HepG2 (cell line): ENCODE measurements around the gene MKRN2OS. TPM values are rescaled to one million over a fixed set of nuclear protein-coding genes. Genes with fewer than 3 reads are reported as not detected.

Experiments
- ATAC-seq: fragments of 200-7000 bp; cut with Tn5 transposase; 3 replicates; pipeline ENCODE4 v1.9.1; 2020; ENCODE audit warnings: mild to moderate bottlenecking, moderate library complexity
- BruUV-seq: library from RNA; stranded (reverse); fragments of 400-500 nt; replicated peaks from 2 replicates; lab custom pipeline; 2021; lab: Mats Ljungman, UMichigan
- CTCF ChIA-PET: fragments of 300-600 bp; formaldehyde crosslinking; extraction: SDS; loops from one replicate; lab custom pipeline; 2021; ENCODE audit warnings: low total read pairs, inconsistent platforms, low intra/inter-chr PET ratio; lab: Yijun Ruan, JAX
- POLR2A ChIA-PET: fragments of 350-600 bp; sonication (Branson Sonifier 250); formaldehyde crosslinking; loops from one replicate; lab custom pipeline; 2020; ENCODE audit warnings: antibody characterized with exemption, inconsistent platforms; lab: Yijun Ruan, JAX
- DNase-seq: peaks from one replicate; pipeline ENCODE4 v3.0.0-alpha.2; 2015; ENCODE audit warnings: low spot score
- FAIRE-seq: peaks from 3 replicates; lab custom pipeline; 2011; peaks lifted over from hg19 to GRCh38; lab: Jason Lieb, UNC
- H2AFZ ChIP-seq: one replicate; pipeline ENCODE4 v1.6.1; 2011; ENCODE audit warnings: low read length, inconsistent platforms
- H3K27ac ChIP-seq: fragments of 300-600 bp; 3 replicates; pipeline ENCODE4 v1.8.0; 2011; ENCODE audit warnings: mixed run types, mild to moderate bottlenecking, mixed read lengths, low read length, inconsistent platforms; ENCODE audit not compliant: insufficient read depth; ENCODE audit errors: extremely low read length
- H3K27me3 ChIP-seq, 2 experiments: fragments of 200-600 bp in 1 of 2; 2 replicates in 1 of 2; 3 replicates in 1 of 2; pipeline versions ENCODE4 v1.6.0 to v1.8.0; 2011; ENCODE audit warnings: low read length in 2 of 2, mild to moderate bottlenecking in 2 of 2, moderate library complexity in 2 of 2, inconsistent platforms in 1 of 2; ENCODE audit not compliant: insufficient read depth in 2 of 2, control insufficient read depth in 1 of 2
- H3K36me3 ChIP-seq, 2 experiments: fragments of 200-600 bp in 1 of 2; replicated peaks in 1 of 2; 2 replicates in 1 of 2; 3 replicates in 1 of 2; pipeline versions ENCODE4 v1.5.1 to v1.8.0; 2011; ENCODE audit warnings: low read length in 2 of 2, inconsistent platforms in 1 of 2; ENCODE audit not compliant: insufficient read depth in 2 of 2, control insufficient read depth in 1 of 2
- H3K4me1 ChIP-seq: 2 replicates; pipeline ENCODE4 v1.5.1; 2012; ENCODE audit warnings: low read length, inconsistent platforms; ENCODE audit not compliant: insufficient read depth
- H3K4me2 ChIP-seq: 2 replicates; pipeline ENCODE4 v1.6.0; 2011; ENCODE audit warnings: low read depth, low read length, inconsistent platforms
- H3K4me3 ChIP-seq, 3 experiments: fragments of 200-600 bp in 1 of 3; sonication (generic), shearing (Covaris generic) in 1 of 3; replicated peaks in 1 of 3; 2 replicates each; pipeline ENCODE4 v1.5.1; 2011 to 2016; ENCODE audit warnings: low read length in 3 of 3, inconsistent platforms in 2 of 3, low read depth in 2 of 3, mild to moderate bottlenecking in 2 of 3, control low read depth in 1 of 3, mixed read lengths in 1 of 3; ENCODE audit not compliant: insufficient read depth in 1 of 3
- H3K79me2 ChIP-seq: one replicate; pipeline ENCODE4 v1.6.1; 2011; ENCODE audit warnings: low read length, inconsistent platforms; ENCODE audit not compliant: insufficient read depth
- H3K9ac ChIP-seq: 2 replicates; pipeline ENCODE4 v1.6.0; 2011; ENCODE audit warnings: mild to moderate bottlenecking, low read depth, low read length, inconsistent platforms; ENCODE audit not compliant: insufficient read depth
- H3K9me3 ChIP-seq: 2 replicates; pipeline ENCODE4 v1.5.1; 2012; ENCODE audit warnings: mild to moderate bottlenecking, low read length
- H4K20me1 ChIP-seq: 2 replicates; pipeline ENCODE4 v1.6.0; 2011; ENCODE audit warnings: inconsistent platforms, mild to moderate bottlenecking, low read length, moderate library complexity; ENCODE audit not compliant: insufficient read depth
- CBFB ChIP-seq: sonication (generic); formaldehyde crosslinking; IDR thresholded peaks from 2 replicates; pipeline ENCODE4 v1.4.0; 2020; ENCODE audit warnings: missing genetic modification reagents
- CEBPG ChIP-seq: IDR thresholded peaks from 2 replicates; pipeline ENCODE4 v1.6.1; 2016
- GMEB2 ChIP-seq: IDR thresholded peaks from 2 replicates; pipeline ENCODE4 v1.6.1; 2016; ENCODE audit warnings: missing biosample characterization, missing genetic modification reagents, low read depth
- GZF1 ChIP-seq: sonication (generic); formaldehyde crosslinking; IDR thresholded peaks from 2 replicates; pipeline ENCODE4 v1.5.1; 2020; ENCODE audit warnings: mild to moderate bottlenecking, missing genetic modification reagents
- ZNF264 ChIP-seq: sonication (generic); formaldehyde crosslinking; IDR thresholded peaks from 2 replicates; pipeline ENCODE4 v1.4.0; 2020; ENCODE audit warnings: missing genetic modification reagents
- ZNF292 ChIP-seq: sonication (generic); formaldehyde crosslinking; IDR thresholded peaks from 2 replicates; pipeline ENCODE4 v1.8.1; 2022; ENCODE audit warnings: mild to moderate bottlenecking, low read depth, missing genetic modification reagents, borderline replicate concordance
- ZNF501 ChIP-seq: sonication (generic); formaldehyde crosslinking; IDR thresholded peaks from 2 replicates; pipeline ENCODE4 v1.5.1; 2020; ENCODE audit warnings: mild to moderate bottlenecking, moderate library complexity, missing genetic modification reagents
- ZNF589 ChIP-seq: sonication (generic); formaldehyde crosslinking; conservative IDR thresholded peaks from 2 replicates; pipeline ENCODE4 v1.8.0; 2022; ENCODE audit warnings: mild to moderate bottlenecking, moderate library complexity, missing genetic modification reagents
- WGBS: methylation state at CpG from one replicate; pipeline ENCODE4 v1.1.6; 2017; ENCODE audit warnings: low lambda C conversion rate; 5-methylcytosine and 5-hydroxymethylcytosine counted together
- in situ Hi-C: cut with HindIII; loops from 2 replicates; pipeline ENCODE4 v1.10.0; 2017; ENCODE audit warnings: low pct_unique_long_range_greater_than_20kb; ENCODE audit not compliant: extremely low pct_ligation_motif_present
- intact Hi-C: fragments of 100-400 bp; cut with micrococcal nuclease; formaldehyde crosslinking; loops from one replicate; pipeline ENCODE4 v1.10.0; 2022; ENCODE audit not compliant: unreplicated experiment
- polyA plus RNA-seq, 8 experiments: library from polyadenylated mRNA; depleted of rRNA in 3 of 8; stranded (reverse) in 7 of 8; unstranded in 1 of 8; fragments of >200 nt; fragmentation: Illumina TruSeq in 4 of 8; extraction: Trizol in 4 of 8; gene quantifications; 2 replicates each; pipeline versions ENCODE4 v1.2.1 to v1.2.3, GENCODE V29; 2011 to 2016; ENCODE audit warnings: low read depth in 4 of 8, missing spikeins in 1 of 8, mixed read lengths in 1 of 8; ENCODE audit not compliant: insufficient read depth in 1 of 8
- total RNA-seq, 5 experiments: library from RNA; depleted of rRNA; stranded (reverse); fragments of >200 nt; fragmentation: Illumina TruSeq; extraction: Trizol; gene quantifications; 2 replicates each; pipeline ENCODE4 v1.2.3, GENCODE V29; 2016; ENCODE audit warnings: low read depth in 1 of 5
- TF ChIP-seq, protein P1 (sequence below): sonication (generic); formaldehyde crosslinking; IDR thresholded peaks from 2 replicates; pipeline ENCODE4 v1.9.0; 2021; ENCODE audit warnings: missing genetic modification reagents, borderline replicate concordance
- TF ChIP-seq, protein P2 (sequence below): fragments of 450-650 bp; IDR thresholded peaks from 2 replicates; pipeline ENCODE4 v1.6.1; 2017; ENCODE audit warnings: mild to moderate bottlenecking
- TF ChIP-seq, protein P3 (sequence below): IDR thresholded peaks from 2 replicates; pipeline ENCODE4 v1.6.1; 2016; ENCODE audit warnings: low read depth, control low read depth
- TF ChIP-seq, protein P4 (sequence below): sonication (generic); formaldehyde crosslinking; IDR thresholded peaks from 2 replicates; pipeline ENCODE4 v1.8.0; 2022; ENCODE audit warnings: missing genetic modification reagents, mild to moderate bottlenecking, inconsistent platforms, borderline replicate concordance
- TF ChIP-seq, protein P5 (sequence below): sonication (generic); formaldehyde crosslinking; IDR thresholded peaks from 2 replicates; pipeline ENCODE4 v1.4.0; 2020; ENCODE audit warnings: missing genetic modification reagents

The MKRN2OS gene
- total and polyA plus RNA-seq, 2 of the 13 experiments (the other 11 are each of a cell fraction or from before 2014, with no cell fraction given), result not detected

DNA sequence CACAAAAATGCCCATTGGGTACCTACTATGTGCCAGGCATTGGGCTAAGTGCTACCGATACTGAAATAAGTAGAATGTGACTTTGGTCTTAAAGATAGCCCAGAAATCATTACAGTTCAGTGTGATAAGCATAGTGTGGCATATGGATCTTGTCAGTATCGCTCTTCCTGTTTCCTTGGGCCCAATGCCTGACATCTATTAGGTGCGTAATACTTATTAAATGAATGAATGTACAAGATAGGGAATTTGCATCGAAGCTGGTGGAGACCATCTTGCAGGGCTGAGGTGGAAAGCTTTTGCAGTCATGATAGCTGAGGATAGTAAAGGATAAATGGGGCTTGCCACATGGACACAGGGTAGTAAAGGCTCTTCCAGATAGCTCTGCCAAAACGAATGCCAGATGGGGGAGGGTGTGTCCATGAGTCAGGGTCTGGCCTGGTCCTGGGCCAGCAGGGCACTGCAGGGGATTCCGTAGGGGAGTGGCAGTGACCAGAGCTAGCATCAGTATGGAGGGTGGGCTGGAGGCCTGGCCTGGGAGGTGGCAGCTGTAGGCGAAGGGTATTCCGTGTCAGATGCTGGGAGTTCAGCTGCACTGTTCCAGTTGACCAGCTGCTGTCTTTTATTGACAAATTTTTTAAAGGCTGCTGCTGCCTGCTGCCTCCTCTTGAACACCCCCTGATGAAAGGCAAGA, 37.6 kb downstream of the MKRN2OS start:
- FAIRE-seq (no peak), ATAC-seq (no peak), DNase-seq (no peak)
- H4K20me1 ChIP-seq, result no peaks in the 10 kb centered on the region
- H3K9me3 ChIP-seq, result no peaks in the 10 kb centered on the region
- CTCF ChIA-PET, result no interaction called here
- POLR2A ChIA-PET, result interaction anchor here (1.3 kb wide), 1 partner anchor 23 kb away, joined by 3 read pairs; the partner anchor contains the start of gene TSEN2
- H2AFZ ChIP-seq, result no peak overlapping the region
- H3K79me2 ChIP-seq, result no peaks in the 10 kb centered on the region
- peaks cover 18 to 39% of the 10 kb centered on the region in 2 experiments; a peak in 4 of 5 replicates for H3K36me3 ChIP-seq
- no peaks in the 10 kb centered on the region for H3K27me3 ChIP-seq
- no peaks in the 10 kb centered on the region for H3K4me1 ChIP-seq
- intact Hi-C loops, result no loop called here
- in situ Hi-C loops, result no loop called here
- H3K4me2 ChIP-seq, result no peak overlapping the region
- H3K27ac ChIP-seq, result no peak overlapping the region
- 94% methylated on average over 6 of the region's 8 CpGs for WGBS
- no TSS peak for BruUV-seq
- H3K9ac ChIP-seq, result no peak overlapping the region
- no peak overlapping the region for H3K4me3 ChIP-seq
- TF ChIP-seq, protein P1, sequence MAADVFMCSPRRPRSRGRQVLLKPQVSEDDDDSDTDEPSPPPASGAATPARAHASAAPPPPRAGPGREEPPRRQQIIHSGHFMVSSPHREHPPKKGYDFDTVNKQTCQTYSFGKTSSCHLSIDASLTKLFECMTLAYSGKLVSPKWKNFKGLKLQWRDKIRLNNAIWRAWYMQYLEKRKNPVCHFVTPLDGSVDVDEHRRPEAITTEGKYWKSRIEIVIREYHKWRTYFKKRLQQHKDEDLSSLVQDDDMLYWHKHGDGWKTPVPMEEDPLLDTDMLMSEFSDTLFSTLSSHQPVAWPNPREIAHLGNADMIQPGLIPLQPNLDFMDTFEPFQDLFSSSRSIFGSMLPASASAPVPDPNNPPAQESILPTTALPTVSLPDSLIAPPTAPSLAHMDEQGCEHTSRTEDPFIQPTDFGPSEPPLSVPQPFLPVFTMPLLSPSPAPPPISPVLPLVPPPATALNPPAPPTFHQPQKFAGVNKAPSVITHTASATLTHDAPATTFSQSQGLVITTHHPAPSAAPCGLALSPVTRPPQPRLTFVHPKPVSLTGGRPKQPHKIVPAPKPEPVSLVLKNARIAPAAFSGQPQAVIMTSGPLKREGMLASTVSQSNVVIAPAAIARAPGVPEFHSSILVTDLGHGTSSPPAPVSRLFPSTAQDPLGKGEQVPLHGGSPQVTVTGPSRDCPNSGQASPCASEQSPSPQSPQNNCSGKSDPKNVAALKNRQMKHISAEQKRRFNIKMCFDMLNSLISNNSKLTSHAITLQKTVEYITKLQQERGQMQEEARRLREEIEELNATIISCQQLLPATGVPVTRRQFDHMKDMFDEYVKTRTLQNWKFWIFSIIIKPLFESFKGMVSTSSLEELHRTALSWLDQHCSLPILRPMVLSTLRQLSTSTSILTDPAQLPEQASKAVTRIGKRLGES, result no peak
- TF ChIP-seq CEBPG (CRISPR knock-in tag) (no peak), CBFB (no peak), ZNF264 (no peak), GZF1 (CRISPR knock-in tag) (no peak), GMEB2 (no peak), ZNF589 (no peak), ZNF292 (CRISPR knock-in tag) (no peak), ZNF501 (no peak)
- TF ChIP-seq, protein P2, sequence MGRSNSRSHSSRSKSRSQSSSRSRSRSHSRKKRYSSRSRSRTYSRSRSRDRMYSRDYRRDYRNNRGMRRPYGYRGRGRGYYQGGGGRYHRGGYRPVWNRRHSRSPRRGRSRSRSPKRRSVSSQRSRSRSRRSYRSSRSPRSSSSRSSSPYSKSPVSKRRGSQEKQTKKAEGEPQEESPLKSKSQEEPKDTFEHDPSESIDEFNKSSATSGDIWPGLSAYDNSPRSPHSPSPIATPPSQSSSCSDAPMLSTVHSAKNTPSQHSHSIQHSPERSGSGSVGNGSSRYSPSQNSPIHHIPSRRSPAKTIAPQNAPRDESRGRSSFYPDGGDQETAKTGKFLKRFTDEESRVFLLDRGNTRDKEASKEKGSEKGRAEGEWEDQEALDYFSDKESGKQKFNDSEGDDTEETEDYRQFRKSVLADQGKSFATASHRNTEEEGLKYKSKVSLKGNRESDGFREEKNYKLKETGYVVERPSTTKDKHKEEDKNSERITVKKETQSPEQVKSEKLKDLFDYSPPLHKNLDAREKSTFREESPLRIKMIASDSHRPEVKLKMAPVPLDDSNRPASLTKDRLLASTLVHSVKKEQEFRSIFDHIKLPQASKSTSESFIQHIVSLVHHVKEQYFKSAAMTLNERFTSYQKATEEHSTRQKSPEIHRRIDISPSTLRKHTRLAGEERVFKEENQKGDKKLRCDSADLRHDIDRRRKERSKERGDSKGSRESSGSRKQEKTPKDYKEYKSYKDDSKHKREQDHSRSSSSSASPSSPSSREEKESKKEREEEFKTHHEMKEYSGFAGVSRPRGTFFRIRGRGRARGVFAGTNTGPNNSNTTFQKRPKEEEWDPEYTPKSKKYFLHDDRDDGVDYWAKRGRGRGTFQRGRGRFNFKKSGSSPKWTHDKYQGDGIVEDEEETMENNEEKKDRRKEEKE, result no peak
- TF ChIP-seq, protein P3, sequence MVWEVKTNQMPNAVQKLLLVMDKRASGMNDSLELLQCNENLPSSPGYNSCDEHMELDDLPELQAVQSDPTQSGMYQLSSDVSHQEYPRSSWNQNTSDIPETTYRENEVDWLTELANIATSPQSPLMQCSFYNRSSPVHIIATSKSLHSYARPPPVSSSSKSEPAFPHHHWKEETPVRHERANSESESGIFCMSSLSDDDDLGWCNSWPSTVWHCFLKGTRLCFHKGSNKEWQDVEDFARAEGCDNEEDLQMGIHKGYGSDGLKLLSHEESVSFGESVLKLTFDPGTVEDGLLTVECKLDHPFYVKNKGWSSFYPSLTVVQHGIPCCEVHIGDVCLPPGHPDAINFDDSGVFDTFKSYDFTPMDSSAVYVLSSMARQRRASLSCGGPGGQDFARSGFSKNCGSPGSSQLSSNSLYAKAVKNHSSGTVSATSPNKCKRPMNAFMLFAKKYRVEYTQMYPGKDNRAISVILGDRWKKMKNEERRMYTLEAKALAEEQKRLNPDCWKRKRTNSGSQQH, result no peak
- TF ChIP-seq, protein P4, sequence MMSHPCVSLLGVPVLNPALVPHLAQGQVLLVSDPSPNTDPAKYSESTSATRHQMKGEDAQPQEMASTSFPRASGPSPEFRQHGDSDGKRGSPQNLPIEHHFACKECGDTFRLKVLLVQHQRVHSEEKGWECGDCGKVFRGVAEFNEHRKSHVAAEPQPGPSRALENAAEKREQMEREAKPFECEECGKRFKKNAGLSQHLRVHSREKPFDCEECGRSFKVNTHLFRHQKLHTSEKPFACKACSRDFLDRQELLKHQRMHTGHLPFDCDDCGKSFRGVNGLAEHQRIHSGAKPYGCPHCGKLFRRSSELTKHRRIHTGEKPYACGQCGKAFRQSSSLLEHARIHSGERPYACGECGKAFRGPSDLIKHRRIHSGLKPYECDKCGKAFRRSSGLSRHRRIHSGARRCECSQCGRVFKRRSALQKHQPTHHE (CRISPR knock-in tag), result no peak
- TF ChIP-seq, protein P5, sequence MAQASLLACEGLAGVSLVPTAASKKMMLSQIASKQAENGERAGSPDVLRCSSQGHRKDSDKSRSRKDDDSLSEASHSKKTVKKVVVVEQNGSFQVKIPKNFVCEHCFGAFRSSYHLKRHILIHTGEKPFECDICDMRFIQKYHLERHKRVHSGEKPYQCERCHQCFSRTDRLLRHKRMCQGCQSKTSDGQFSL (CRISPR knock-in tag), result no peak
